ENCODE measurements around the gene UBL3.

GRCh38 chr13:29800687-29801086 lies 49.7 kb downstream of the UBL3 start:
- TF ChIP-seq YY1 (IDR thresholded peaks at IDR 0.05; ENCODE audit: low read depth), result no peak
- TF ChIP-seq REST (IDR thresholded peaks at IDR 0.05; ENCODE audit: low read depth, low read length), result no peak
- TF ChIP-seq CTCF (IDR thresholded peaks at IDR 0.05), result no peak

All from SK-N-SH (cell line).